Heart left ventricle (tissue), 13 donors: ENCODE measurements around the gene CIB4.

Experiments used
- CTCF ChIP-seq, 12 donors: fragments of 200-600 bp; sonication (generic) in 4 of 12; IDR thresholded peaks; one replicate each; pipeline versions ENCODE4 v1.5.0 to v1.8.0; 2018 to 2022; ENCODE audit warnings: antibody characterized with exemption in 12 of 12, mild to moderate bottlenecking in 5 of 12
- POLR2A ChIP-seq, 2 donors: fragments of 450-650 bp; IDR thresholded peaks; one replicate each; pipeline ENCODE4 v1.6.1; 2017; ENCODE audit warnings: antibody characterized with exemption in 2 of 2, mild to moderate bottlenecking in 2 of 2, moderate library complexity in 2 of 2
- donor health status: ischemic (EF 13 %, LVEDD 7.1; RV severe dilation, severe dysfunction).
- donor health status: DM: no; HTN: yes; CAD: no.
- donor health status: DM: no; HTN: no; CAD: no.
- donor health status: ischemic (EF 25% LVEDD 6.9; RV normal size, moderate dysfunction).
- donor health status: ischemic (EF 25% LVEDD 5.7; RV mildly dilated, moderate dysfunction).
- donor health status: ischemic (EF 35%, LVEDD 5.7; RV mildly dilated, moderate dysfunction).
- donor health status: nonischemic (EF 11% LVEDD 7.7; RV severe dilation, severe dysfunction).
- donor health status: DM: yes; HTN: yes; CAD: no.
- donor health status: PGD.
- donor health status: ischemic (EF 29% LVEDD 5.4; RV normal size, mild dysfunction).
- donor health status: nonischemic (EF 23%, LVEDD 6.1; RV moderate dilation, normal function).

- no peak for TF ChIP-seq POLR2A (IDR thresholded peaks at IDR 0.05)
- no peak for TF ChIP-seq CTCF (IDR thresholded peaks at IDR 0.05)
Measured at GRCh38 chr2:26668856-26669750, 27.9 kb upstream of the CIB4 start.
